ENCODE measurements around the gene IGF2BP2.

Gene IGF2BP2

GRCh38 chr3:185631508-185632206 is 193.2 kb downstream of the IGF2BP2 start:
- no peak for DNase-seq

GRCh38 chr3:185631108-185631507 is 193.7 kb downstream of the IGF2BP2 start:
- no peak for DNase-seq

GRCh38 chr3:185630182-185630622 is 194.6 kb downstream of the IGF2BP2 start:
- no peak for DNase-seq

- no peak for DNase-seq
Observed at GRCh38 chr3:185629554-185630181, 195.2 kb downstream of the IGF2BP2 start.

GRCh38 chr3:185625784-185626183 is 199.1 kb downstream of the IGF2BP2 start:
- no peak for DNase-seq

GRCh38 chr3:185623939-185624665 is 200.7 kb downstream of the IGF2BP2 start:
- no peak for DNase-seq

- no peak for DNase-seq
Observed at GRCh38 chr3:185613016-185613415, 211.8 kb downstream of the IGF2BP2 start.

GRCh38 chr3:185606196-185606595 is 218.6 kb downstream of the IGF2BP2 start:
- DNase-seq, result no peak

GRCh38 chr3:185605566-185605965 is 219.3 kb downstream of the IGF2BP2 start:
- DNase-seq, result no peak

- DNase-seq, result peak in 1 of 2 donors; percentile 6
Observed at GRCh38 chr3:185595526-185595925, 229.3 kb downstream of the IGF2BP2 start.

GRCh38 chr3:185594073-185594472 is 230.8 kb downstream of the IGF2BP2 start:
- no peak for DNase-seq

Data from bone marrow (tissue), 2 donors.